Testis (tissue), 2 donors: ENCODE measurements around the gene KCNE4.

Source experiments
- CTCF ChIP-seq, 3 experiments: fragments of 450-650 bp in 2 of 3; fragments of 200-600 bp in 1 of 3; sonication (generic) in 1 of 3; IDR thresholded peaks; one replicate each; pipeline ENCODE4 v1.5.1; 2016 to 2019; ENCODE audit warnings: antibody characterized with exemption in 3 of 3, mild to moderate bottlenecking in 2 of 3, moderate library complexity in 1 of 3
- POLR2A ChIP-seq: fragments of 450-650 bp; IDR thresholded peaks from one replicate; pipeline ENCODE4 v1.6.1; 2017; ENCODE audit warnings: antibody characterized with exemption, mild to moderate bottlenecking, moderate library complexity

GRCh38 chr2:223005496-223005895 is 46.5 kb upstream of the KCNE4 start:
- TF ChIP-seq CTCF (IDR thresholded peaks at IDR 0.05): no peak
- no peak for TF ChIP-seq POLR2A
